HCT116 (cell line): ENCODE data around the gene ARSB.
"Not testable (repeated sequence)": the region's sequence is repeated elsewhere in the genome, so short reads cannot be mapped to it uniquely, and the experiment has no call there.

Experiments
- ATF3 ChIP-seq: IDR thresholded peaks from 2 replicates; pipeline ENCODE4 v1.6.1; 2012
- CTCF ChIP-seq, 3 experiments: fragments of 200-600 bp in 1 of 3; sonication (generic) in 1 of 3; IDR thresholded peaks in 2 of 3; conservative IDR thresholded peaks in 1 of 3; 2 replicates each; pipeline ENCODE4 v1.5.1; 2012 to 2017; ENCODE audit warnings: low read depth in 2 of 3, low read length in 2 of 3, antibody characterized with exemption in 1 of 3, borderline replicate concordance in 1 of 3, control low read depth in 1 of 3, mild to moderate bottlenecking in 1 of 3, mixed read lengths in 1 of 3, mixed run types in 1 of 3, moderate library complexity in 1 of 3; ENCODE audit not compliant: insufficient read depth in 1 of 3
- EGR1 ChIP-seq: IDR thresholded peaks from 2 replicates; pipeline ENCODE4 v1.6.1; 2012; ENCODE audit warnings: low read depth
- EZH2 ChIP-seq: fragments of 200-600 bp; sonication (generic); IDR thresholded peaks from 2 replicates; pipeline ENCODE4 v1.6.1; 2017; ENCODE audit warnings: antibody characterized with exemption, mixed run types
- EZH2phosphoT487 ChIP-seq: fragments of 200-600 bp; IDR thresholded peaks from 2 replicates; pipeline ENCODE4 v1.6.1; 2018; ENCODE audit warnings: antibody characterized with exemption, borderline replicate concordance
- FOSL1 ChIP-seq: IDR thresholded peaks from 2 replicates; pipeline ENCODE4 v1.6.1; 2012; ENCODE audit warnings: low read depth
- JUND ChIP-seq: IDR thresholded peaks from 2 replicates; pipeline ENCODE4 v1.6.1; 2012
- POLR2A ChIP-seq: IDR thresholded peaks from 2 replicates; pipeline ENCODE4 v1.7.0; 2011; ENCODE audit warnings: borderline replicate concordance; ENCODE audit not compliant: insufficient read depth, insufficient read length; ENCODE audit errors: extremely low read depth
- RAD21 ChIP-seq: IDR thresholded peaks from 2 replicates; pipeline ENCODE4 v1.6.1; 2012; ENCODE audit warnings: low read depth, mild to moderate bottlenecking
- SIN3A ChIP-seq: IDR thresholded peaks from 2 replicates; pipeline ENCODE4 v1.6.1; 2012; ENCODE audit warnings: low read depth
- SP1 ChIP-seq: IDR thresholded peaks from 2 replicates; pipeline ENCODE4 v1.6.1; 2012; ENCODE audit warnings: low read depth
- SRF ChIP-seq: IDR thresholded peaks from 2 replicates; pipeline ENCODE4 v1.6.1; 2012; ENCODE audit warnings: low read depth
- YY1 ChIP-seq: IDR thresholded peaks from 2 replicates; pipeline ENCODE4 v1.6.1; 2011; ENCODE audit warnings: low read length, low read depth, moderate library complexity, mild to moderate bottlenecking; ENCODE audit not compliant: insufficient replicate concordance; ENCODE audit errors: extremely low read depth
- ZFX ChIP-seq: fragments of 450-650 bp; IDR thresholded peaks from 2 replicates; pipeline ENCODE4 v1.6.1; 2017

- TF ChIP-seq CTCF (IDR thresholded peaks at IDR 0.05 in 2 of 3, conservative IDR thresholded peaks at IDR 0.05 in 1 of 3; ENCODE audit: borderline replicate concordance in 1 of 3, insufficient read depth in 1 of 3, low read depth in 2 of 3, low read length in 2 of 3); FOSL1; SRF; ATF3; SP1; EGR1; JUND; RAD21; POLR2A; ZFX; YY1; EZH2phosphoT487; EZH2; SIN3A: not testable (repeated sequence)
These were observed 75.7 kb downstream of the ARSB start for GRCh38 chr5:78909224-78909983.
